Measurements from ENCODE around the gene SPRR2A.
"Not testable (repeated sequence)": the region's sequence is repeated elsewhere in the genome, so short reads cannot be mapped to it uniquely, and the experiment has no call there.

Gene SPRR2A

DNA sequence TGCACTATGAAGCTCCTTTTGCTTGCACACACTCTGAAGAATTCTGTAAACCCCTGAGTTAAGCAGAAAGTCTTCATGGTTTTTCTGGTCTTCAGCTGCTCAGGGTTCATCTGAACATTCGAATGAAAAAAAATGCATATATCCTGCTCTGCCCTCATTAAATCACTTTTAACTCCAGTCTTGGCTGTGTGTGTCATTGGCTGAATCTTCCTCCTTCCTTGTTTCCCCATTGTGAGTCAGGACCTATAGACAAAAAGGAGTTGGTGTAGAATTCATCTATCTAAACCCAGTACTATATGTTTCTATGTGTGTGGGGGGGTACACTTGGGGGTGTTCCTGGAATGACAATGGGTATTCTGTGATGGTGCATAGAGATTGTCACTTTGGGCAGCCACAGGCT lies 32.9 kb downstream of the SPRR2A start:
- no peak for DNase-seq

DNA sequence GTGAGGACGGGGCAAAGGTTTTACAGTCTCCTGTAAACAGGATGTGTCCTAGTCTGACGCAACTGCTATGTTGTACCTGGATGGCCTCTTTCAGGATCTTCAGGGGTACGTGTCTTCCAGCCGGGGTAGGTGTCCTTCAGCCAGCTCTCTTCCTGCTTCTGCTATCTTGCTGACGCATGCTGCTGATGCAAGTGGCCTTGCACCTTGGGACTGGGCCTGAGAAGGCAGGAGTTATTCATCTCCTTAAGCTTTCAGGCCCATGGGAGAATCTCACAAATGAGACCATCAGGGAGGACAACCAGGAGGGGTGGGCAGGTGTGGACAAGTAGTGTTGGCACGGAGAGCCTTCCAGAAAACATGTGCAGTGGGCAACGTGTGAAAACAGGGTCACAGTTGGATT lies 34.2 kb downstream of the SPRR2A start:
- DNase-seq, result no peak

- DNase-seq, result not testable (repeated sequence)
These were observed 35.0 kb downstream of the SPRR2A start for GRCh38 chr1:153022340-153022739.

DNA sequence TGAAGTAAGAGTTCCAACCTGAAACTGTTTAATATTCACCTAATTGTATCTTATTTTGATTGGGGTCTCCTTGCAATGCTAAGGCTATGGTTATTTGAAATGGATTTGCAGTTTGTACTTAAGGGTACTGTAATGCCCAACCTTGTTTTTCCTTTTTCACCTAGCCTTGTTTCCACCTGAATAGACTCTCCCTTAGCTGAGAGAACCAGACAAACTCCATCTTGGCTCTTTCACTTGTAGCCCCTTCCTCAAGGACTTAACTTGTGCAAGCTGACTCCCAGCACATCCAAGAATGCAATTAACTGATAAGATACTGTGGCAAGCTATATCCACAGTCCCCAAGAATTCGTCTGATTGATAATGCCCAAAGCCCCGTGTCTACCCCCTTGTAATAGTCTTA lies 35.5 kb downstream of the SPRR2A start:
- not testable (repeated sequence) for DNase-seq

GRCh38 chr1:153011235-153011758 lies 46.0 kb downstream of the SPRR2A start:
- DNase-seq, result not testable (repeated sequence)
